Measurements from ENCODE around the gene GPANK1.

DNA sequence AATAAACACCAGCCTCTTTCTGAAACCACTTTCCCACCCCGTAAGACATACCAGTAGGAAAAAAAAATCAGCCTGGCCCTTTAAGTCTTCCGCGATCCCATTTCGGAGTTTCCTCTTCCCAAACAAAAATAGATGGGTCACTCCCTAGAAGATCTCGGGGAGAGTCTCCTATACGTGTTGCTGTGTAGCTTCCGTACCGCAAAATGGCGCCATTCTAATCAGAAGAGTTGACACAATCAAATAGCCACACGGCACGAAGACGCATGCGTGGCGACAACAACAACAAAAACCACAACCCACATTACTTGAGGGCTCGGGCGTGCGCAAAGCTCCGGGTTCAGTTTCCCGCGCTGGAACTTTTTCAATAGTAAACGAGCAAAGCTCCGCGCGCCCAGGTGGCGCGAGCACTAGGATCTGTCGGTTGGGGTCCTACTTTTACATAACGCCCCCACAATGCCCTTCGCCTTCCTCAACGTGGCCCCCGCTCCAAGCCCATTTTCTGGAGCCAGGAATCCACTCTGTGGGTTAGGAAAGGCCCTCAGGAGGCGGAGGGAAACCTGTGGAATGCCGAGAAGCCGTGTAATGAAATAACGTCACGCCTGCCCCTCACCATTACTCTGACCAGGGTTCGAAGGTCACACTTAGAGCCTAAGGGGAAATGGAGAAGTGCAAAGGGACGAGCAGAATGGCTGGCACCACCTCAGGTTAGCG is at the start of gene GPANK1:
- TF ChIP-seq, protein P1, sequence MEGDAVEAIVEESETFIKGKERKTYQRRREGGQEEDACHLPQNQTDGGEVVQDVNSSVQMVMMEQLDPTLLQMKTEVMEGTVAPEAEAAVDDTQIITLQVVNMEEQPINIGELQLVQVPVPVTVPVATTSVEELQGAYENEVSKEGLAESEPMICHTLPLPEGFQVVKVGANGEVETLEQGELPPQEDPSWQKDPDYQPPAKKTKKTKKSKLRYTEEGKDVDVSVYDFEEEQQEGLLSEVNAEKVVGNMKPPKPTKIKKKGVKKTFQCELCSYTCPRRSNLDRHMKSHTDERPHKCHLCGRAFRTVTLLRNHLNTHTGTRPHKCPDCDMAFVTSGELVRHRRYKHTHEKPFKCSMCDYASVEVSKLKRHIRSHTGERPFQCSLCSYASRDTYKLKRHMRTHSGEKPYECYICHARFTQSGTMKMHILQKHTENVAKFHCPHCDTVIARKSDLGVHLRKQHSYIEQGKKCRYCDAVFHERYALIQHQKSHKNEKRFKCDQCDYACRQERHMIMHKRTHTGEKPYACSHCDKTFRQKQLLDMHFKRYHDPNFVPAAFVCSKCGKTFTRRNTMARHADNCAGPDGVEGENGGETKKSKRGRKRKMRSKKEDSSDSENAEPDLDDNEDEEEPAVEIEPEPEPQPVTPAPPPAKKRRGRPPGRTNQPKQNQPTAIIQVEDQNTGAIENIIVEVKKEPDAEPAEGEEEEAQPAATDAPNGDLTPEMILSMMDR (IDR thresholded peaks at IDR 0.05) = no peak
- TF ChIP-seq POLR2A (IDR thresholded peaks at IDR 0.05) = peak; percentile 63
- no peak for TF ChIP-seq EP300 (IDR thresholded peaks at IDR 0.05)

All from ovary (tissue), 3 donors.